Retinal pigment epithelial cell (primary cell): ENCODE measurements around the gene MRTFB.

Experiments
- DNase-seq: peaks from one replicate; pipeline ENCODE4 v3.0.0-alpha.2; 2010; ENCODE audit warnings: low read depth
- H3K4me3 ChIP-seq: 2 replicates; pipeline ENCODE4 v1.5.1; 2011; ENCODE audit warnings: mild to moderate bottlenecking, low read length, control low read depth, moderate library complexity
- TF ChIP-seq, protein P1 (sequence below): conservative IDR thresholded peaks from 2 replicates; pipeline ENCODE4 v1.5.1; 2011; ENCODE audit warnings: low read depth, low read length, control low read depth, inconsistent platforms

Gene MRTFB

DNA sequence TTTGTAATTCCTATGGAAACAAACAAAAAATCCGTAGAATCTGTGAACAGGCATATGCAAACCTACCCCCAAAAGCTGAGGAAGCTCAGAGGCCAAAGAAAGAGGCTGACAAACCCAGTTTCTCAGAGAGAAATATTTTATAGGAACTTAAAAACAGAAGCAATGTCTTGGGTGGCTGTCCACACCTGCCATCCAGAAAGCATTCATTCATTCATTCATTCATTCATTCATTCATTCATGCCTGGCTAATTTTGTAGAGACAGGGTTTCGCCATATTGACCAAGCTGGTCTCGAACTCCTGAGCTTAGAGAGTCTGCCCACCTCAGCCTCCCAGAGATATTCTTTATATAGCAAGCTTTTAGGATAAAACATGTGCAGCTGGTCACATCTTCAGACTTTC lies 154.3 kb downstream of the MRTFB start:
- H3K4me3 ChIP-seq = no peak overlapping the region
- no peak for DNase-seq
- TF ChIP-seq, protein P1, sequence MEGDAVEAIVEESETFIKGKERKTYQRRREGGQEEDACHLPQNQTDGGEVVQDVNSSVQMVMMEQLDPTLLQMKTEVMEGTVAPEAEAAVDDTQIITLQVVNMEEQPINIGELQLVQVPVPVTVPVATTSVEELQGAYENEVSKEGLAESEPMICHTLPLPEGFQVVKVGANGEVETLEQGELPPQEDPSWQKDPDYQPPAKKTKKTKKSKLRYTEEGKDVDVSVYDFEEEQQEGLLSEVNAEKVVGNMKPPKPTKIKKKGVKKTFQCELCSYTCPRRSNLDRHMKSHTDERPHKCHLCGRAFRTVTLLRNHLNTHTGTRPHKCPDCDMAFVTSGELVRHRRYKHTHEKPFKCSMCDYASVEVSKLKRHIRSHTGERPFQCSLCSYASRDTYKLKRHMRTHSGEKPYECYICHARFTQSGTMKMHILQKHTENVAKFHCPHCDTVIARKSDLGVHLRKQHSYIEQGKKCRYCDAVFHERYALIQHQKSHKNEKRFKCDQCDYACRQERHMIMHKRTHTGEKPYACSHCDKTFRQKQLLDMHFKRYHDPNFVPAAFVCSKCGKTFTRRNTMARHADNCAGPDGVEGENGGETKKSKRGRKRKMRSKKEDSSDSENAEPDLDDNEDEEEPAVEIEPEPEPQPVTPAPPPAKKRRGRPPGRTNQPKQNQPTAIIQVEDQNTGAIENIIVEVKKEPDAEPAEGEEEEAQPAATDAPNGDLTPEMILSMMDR = no peak

DNA sequence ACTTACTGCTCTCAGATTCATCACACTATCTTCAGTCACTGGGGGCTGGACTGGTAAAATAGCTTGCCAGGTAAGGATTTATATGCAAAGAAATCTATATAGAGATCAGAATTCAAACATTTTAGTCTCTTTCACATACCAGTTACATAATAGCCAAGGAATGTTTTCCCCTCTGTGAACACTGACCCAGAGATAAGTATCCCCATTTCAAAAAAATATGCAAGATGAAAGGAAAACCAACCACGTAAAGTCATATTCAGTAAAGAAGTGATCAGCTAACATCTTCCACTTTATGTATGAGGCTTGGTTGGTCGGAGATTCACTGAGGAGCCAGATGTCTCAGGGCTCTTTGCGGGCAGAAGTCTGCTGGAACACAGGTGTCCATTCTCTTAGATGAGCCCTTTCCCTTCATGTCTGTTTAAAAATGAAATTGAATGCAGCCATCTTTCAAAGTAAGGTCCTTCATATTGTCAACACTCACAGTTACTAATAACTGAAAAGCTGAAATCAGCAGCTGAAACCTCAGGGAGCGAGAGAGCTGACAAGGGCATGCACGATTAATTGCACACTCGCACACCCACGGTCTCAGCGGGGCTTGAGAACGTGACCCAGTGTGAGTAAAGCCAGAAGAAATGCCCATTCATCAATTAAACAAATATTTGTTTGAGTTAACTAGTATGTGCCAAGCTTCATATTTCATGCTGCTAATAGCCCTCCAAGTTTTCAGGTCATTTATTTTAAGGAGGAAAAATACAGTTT lies 161.2 kb downstream of the MRTFB start:
- TF ChIP-seq, protein P1 = no peak
- H3K4me3 ChIP-seq = no peak overlapping the region
- no peak for DNase-seq

DNA sequence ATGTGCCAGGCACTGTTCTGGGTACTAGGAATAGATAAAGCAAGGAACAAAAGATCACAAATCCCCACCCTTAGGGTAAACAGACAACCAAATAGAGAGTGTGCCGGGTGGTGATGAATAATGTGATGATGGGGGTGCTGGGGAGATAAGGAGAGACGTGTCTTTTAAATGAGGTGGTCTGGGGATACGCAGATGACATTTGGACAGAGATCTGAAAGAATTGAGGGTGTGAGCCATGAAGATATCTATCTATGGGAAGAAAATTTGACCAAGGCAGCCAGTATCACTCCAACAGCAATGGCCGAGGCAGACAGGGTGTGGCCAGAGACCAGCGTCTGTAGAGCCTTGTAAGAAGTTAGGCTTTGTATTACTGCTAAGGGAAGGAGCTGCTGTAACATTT lies 165.3 kb downstream of the MRTFB start:
- TF ChIP-seq, protein P1 = no peak
- no peak overlapping the region for H3K4me3 ChIP-seq
- DNase-seq = no peak

DNA sequence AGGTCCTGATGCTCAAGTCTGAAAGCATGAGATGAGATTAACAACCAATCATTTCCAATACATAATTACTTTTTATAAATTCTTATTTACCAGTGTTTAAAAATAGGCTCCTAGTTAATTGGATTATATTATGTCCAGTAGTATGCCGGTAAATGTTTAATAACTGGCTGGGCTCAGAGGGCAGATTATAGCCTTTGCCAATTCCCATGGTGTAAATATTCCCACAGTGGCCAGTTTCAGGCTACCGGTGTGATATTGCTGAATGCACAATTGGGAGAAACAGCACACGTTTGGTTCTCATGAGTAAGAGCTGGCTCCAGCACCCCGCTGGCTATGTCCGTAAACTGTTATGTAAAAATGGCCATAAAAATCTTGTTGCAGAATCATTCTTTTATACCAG lies 167.6 kb downstream of the MRTFB start:
- DNase-seq = no peak
- H3K4me3 ChIP-seq = no peak overlapping the region
- TF ChIP-seq, protein P1 = no peak

DNA sequence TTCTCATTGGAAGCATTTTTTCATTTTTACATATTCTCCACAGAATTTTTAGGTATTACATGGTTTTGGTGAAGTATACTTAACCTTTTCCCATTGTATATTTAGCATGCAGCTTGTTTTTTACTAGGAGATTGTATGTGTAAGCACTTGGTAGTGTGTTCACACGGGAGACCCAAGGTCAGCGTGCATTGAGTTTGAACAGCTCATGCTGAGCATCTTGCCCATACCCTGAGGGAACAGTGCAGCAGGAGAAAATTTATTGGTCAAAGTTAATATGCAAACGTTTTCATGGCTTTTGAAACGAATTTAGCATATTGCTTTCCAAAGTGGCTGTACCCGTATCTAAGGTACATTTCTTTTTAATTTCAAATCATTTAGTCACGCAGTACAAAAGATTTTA lies 168.7 kb downstream of the MRTFB start:
- no peak overlapping the region for H3K4me3 ChIP-seq
- DNase-seq = no peak
- TF ChIP-seq, protein P1 = no peak

DNA sequence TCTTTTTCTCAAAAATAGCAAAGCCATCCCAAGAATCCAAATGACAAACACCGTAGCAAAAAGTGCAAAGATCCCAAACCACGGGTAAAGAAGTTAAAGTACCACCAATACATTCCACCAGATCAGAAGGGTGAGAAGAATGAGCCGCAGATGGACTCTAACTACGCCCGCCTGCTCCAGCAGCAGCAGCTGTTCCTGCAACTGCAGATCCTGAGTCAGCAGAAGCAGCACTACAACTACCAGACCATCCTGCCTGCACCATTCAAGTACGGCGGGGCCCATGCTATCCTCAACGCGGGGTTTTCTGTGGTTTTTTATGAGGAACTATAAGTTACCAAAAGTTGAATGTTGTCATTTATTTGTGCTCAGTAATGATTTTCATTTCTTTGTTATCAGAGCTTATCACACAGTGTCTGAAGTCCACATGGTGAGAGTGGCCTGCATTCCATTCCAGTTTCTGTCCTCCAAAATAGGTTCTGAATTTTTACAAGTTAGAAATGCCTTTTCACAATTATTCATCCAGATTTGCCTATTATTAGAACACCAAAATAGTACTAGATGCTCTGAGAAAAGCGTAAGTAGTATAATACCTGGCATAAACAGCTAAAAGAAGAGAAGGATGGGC lies 169.2 kb downstream of the MRTFB start:
- H3K4me3 ChIP-seq = no peak overlapping the region
- TF ChIP-seq, protein P1 = no peak
- DNase-seq = no peak

DNA sequence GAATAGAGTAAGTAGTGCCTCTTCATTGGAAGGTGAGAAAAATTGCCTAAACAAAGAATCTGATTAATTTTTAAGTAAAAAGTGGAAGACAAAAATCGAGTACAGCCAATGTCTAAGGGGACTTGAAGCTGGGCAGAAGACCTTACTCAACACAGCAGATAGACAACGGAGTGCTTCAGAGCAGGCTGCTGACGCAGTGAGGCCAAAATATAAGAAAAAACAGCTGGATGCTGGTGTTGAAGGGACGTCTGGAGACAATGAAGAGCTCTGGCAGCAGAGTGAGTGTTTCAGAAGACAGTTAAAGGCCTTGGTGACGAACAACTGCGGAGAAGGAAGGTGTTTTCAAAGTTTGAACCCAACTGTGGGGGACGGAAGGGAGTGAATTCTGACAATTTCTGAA lies 169.8 kb downstream of the MRTFB start:
- DNase-seq = no peak
- TF ChIP-seq, protein P1 = no peak
- H3K4me3 ChIP-seq = no peak overlapping the region
